ENCODE data around the gene NCK1. TPM values are rescaled to one million over a fixed set of nuclear protein-coding genes. Genes with fewer than 3 reads are reported as not detected.

The NCK1 gene
- total RNA-seq, 2 experiments from 2014 or later, result 24.9 to 38.1 TPM

DNA sequence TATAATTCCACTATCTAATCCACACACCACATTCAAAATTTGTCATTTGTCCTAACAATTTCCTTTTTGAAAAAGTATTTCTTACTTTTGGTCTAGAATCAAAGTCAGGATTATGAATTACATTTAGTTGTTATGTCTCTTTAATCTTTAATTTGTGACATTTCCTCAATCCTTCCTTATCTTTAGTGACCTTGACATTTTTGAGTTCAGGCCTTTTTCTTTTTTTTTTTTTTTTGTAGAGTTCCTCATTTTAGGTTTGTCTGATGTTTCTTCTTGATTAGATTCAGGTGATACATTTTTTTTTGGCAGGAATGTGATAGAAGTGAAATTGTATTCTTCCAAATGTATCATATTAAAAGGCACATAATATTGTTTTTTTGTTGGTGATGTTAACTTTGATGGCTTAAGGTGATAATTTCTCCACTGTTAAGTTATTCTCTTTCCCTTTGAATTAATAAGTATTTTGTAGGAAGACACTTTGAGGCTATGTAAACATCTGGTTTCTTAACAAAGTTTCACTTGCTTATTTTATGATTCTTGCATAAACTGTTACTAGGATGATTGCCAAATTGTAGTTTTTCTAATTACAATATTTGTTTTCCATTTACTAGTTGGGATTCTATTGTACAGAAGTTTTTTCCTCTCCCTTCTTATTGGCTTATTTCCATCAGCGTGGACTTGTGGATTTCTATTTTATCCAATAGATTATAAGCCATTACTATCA is 26.8 kb upstream of the NCK1 start:
- no peaks in the 10 kb centered on the region for H3K4me1 ChIP-seq (ENCODE audit: insufficient read depth, low read length, poor library complexity, severe bottlenecking)
- no peak overlapping the region for H3K27ac ChIP-seq (ENCODE audit: low read depth, low read length, poor library complexity, severe bottlenecking)
- H3K79me2 ChIP-seq (ENCODE audit: insufficient read depth, low read depth, low read length), result no peaks in the 10 kb centered on the region
- ChIA-PET POLR2A (interaction anchor here (0.5 kb wide), 1 partner anchor 442 kb away, joined by 4 read pairs; no protein-coding TSS in a partner anchor), CTCF (ENCODE audit: unreplicated experiment) (no interaction called here)
- no peaks in the 10 kb centered on the region for H3K9me2 ChIP-seq (ENCODE audit: insufficient read depth, low read length)
- intact Hi-C loops (cut with micrococcal nuclease; ENCODE audit: unreplicated experiment), result no loop called here
- no peaks in the 10 kb centered on the region for H3K9me3 ChIP-seq (ENCODE audit: low read length)
- peaks cover 12% of the 10 kb centered on the region; the same call in 1 of the 2 replicates for H3K36me3 ChIP-seq (ENCODE audit: insufficient read depth, low read length)
- no peak overlapping the region for H3K4me3 ChIP-seq (ENCODE audit: low read depth, low read length, poor library complexity, severe bottlenecking)
- no TSS peak for BruUV-seq (replicated peaks)
- H2AFZ ChIP-seq (ENCODE audit: low read length), result no peak overlapping the region
- H4K20me1 ChIP-seq (ENCODE audit: insufficient read depth, low read length), result 0 out of 2 replicates have a peak, but pooled peaks cover 3% of the 10 kb centered on the region
- H3K4me2 ChIP-seq (ENCODE audit: low read length), result no peak overlapping the region
- TF ChIP-seq, protein P1, sequence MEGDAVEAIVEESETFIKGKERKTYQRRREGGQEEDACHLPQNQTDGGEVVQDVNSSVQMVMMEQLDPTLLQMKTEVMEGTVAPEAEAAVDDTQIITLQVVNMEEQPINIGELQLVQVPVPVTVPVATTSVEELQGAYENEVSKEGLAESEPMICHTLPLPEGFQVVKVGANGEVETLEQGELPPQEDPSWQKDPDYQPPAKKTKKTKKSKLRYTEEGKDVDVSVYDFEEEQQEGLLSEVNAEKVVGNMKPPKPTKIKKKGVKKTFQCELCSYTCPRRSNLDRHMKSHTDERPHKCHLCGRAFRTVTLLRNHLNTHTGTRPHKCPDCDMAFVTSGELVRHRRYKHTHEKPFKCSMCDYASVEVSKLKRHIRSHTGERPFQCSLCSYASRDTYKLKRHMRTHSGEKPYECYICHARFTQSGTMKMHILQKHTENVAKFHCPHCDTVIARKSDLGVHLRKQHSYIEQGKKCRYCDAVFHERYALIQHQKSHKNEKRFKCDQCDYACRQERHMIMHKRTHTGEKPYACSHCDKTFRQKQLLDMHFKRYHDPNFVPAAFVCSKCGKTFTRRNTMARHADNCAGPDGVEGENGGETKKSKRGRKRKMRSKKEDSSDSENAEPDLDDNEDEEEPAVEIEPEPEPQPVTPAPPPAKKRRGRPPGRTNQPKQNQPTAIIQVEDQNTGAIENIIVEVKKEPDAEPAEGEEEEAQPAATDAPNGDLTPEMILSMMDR (conservative IDR thresholded peaks at IDR 0.05; ENCODE audit: low read length), result no peak
- TF ChIP-seq EZH2phosphoT487 (IDR thresholded peaks at IDR 0.05; ENCODE audit: borderline replicate concordance, low read depth, low read length), result no peak
- DNase-seq (ENCODE audit: low spot score), result no peak

DNA sequence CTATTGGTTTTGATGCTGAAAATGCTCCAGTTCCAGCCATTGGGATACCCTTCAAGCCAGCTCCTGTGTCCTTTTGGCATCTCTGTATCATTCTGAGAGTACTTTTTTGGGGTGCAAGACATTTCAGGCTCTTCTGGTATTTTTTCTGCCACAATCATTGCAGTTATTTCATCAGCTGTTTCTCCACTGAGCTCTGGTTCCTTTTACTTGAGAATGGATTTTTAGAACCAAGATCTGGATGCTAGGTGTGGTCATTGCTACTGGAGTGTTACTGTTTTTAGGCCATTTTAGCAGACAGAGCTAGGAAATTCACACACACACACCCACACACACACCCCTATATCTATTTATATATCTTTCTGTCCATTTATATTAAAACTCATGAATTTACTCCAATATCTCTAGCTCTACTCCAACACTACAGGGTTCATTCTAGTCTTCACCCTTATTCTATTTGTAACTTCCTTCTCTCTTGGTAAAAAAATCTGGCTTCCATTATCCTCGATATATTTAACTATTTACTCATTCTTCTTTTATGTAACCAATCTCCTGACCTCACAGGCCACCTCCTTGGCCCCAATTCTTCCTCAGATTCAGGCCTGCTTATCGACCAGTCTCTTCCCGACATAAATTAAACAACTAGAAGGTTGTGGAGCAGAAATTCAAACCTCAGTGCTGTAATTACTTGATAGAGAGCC is 26.0 kb upstream of the NCK1 start:
- POLR2A ChIA-PET, result interaction anchor here (0.5 to 0.8 kb wide), 4 partner anchors 16 to 446 kb away, joined by 3 to 5 read pairs (median 4); no protein-coding TSS in a partner anchor
- Histone ChIP-seq H4K20me1 (ENCODE audit: insufficient read depth, low read length) (0 out of 2 replicates have a peak, but pooled peaks cover 3% of the 10 kb centered on the region), H3K4me3 (ENCODE audit: low read depth, low read length, poor library complexity, severe bottlenecking) (no peak overlapping the region), H3K4me1 (ENCODE audit: insufficient read depth, low read length, poor library complexity, severe bottlenecking) (no peaks in the 10 kb centered on the region), H3K79me2 (ENCODE audit: insufficient read depth, low read depth, low read length) (no peaks in the 10 kb centered on the region), H2AFZ (ENCODE audit: low read length) (no peak overlapping the region), H3K36me3 (ENCODE audit: insufficient read depth, low read length) (peaks cover 12% of the 10 kb centered on the region; the same call in 1 of the 2 replicates), H3K4me2 (ENCODE audit: low read length) (no peak overlapping the region), H3K9me3 (ENCODE audit: low read length) (no peaks in the 10 kb centered on the region), H3K27ac (ENCODE audit: low read depth, low read length, poor library complexity, severe bottlenecking) (no peak overlapping the region), H3K9me2 (ENCODE audit: insufficient read depth, low read length) (no peaks in the 10 kb centered on the region)
- TF ChIP-seq, protein P1 (conservative IDR thresholded peaks at IDR 0.05; ENCODE audit: low read length), result no peak
- no peak for TF ChIP-seq EZH2phosphoT487 (IDR thresholded peaks at IDR 0.05; ENCODE audit: borderline replicate concordance, low read depth, low read length)
- CTCF ChIA-PET (ENCODE audit: unreplicated experiment), result no interaction called here
- no TSS peak for BruUV-seq (replicated peaks)
- intact Hi-C loops (cut with micrococcal nuclease; ENCODE audit: unreplicated experiment), result no loop called here
- no peak for DNase-seq (ENCODE audit: low spot score)

Measured in OCI-LY7 (cell line).